DND-41 (cell line): ENCODE results near the gene PTPRD.

Experiments
- ATAC-seq: fragments of 200-7000 bp; cut with Tn5 transposase; 3 replicates; pipeline ENCODE4 v1.9.1; 2021; ENCODE audit warnings: low read depth; ENCODE audit not compliant: insufficient read depth
- DNase-seq: peaks from one replicate; pipeline ENCODE4 v3.0.0-alpha.2; 2020
- H2AFZ ChIP-seq: 2 replicates; pipeline ENCODE4 v1.6.0; 2012; ENCODE audit warnings: low read depth, low read length
- H3K27ac ChIP-seq: 2 replicates; pipeline ENCODE4 v1.5.1; 2012; ENCODE audit warnings: low read length, inconsistent platforms
- H3K27me3 ChIP-seq: fragments of 200-600 bp; sonication (generic); 2 replicates; pipeline ENCODE4 v1.6.0; 2012; ENCODE audit warnings: low read length, mild to moderate bottlenecking, inconsistent platforms; ENCODE audit not compliant: insufficient read depth, poor library complexity
- H3K36me3 ChIP-seq: 2 replicates; pipeline ENCODE4 v1.5.1; 2012; ENCODE audit warnings: low read length, inconsistent platforms; ENCODE audit not compliant: insufficient read depth
- H3K4me1 ChIP-seq: 2 replicates; pipeline ENCODE4 v1.5.1; 2012; ENCODE audit warnings: mild to moderate bottlenecking, low read length; ENCODE audit not compliant: insufficient read depth
- H3K4me2 ChIP-seq: 2 replicates; pipeline ENCODE4 v1.6.0; 2012; ENCODE audit warnings: mild to moderate bottlenecking, moderate library complexity, low read length, inconsistent platforms; ENCODE audit not compliant: insufficient read depth
- H3K4me3 ChIP-seq, 2 experiments: fragments of 200-600 bp in 1 of 2; shearing (Covaris generic) in 1 of 2; 2 replicates each; pipeline ENCODE4 v1.5.1; 2012 to 2016; ENCODE audit warnings: inconsistent platforms in 2 of 2, low read length in 2 of 2, mild to moderate bottlenecking in 2 of 2, low read depth in 1 of 2, moderate library complexity in 1 of 2
- H3K79me2 ChIP-seq: 2 replicates; pipeline ENCODE4 v1.6.0; 2012; ENCODE audit warnings: low read length, inconsistent platforms; ENCODE audit not compliant: insufficient read depth
- H3K9ac ChIP-seq: 2 replicates; pipeline ENCODE4 v1.6.0; 2012; ENCODE audit warnings: low read depth, mild to moderate bottlenecking, inconsistent platforms, low read length, moderate library complexity
- H3K9me3 ChIP-seq: 2 replicates; pipeline ENCODE4 v1.5.1; 2012; ENCODE audit warnings: low read length, moderate library complexity, mild to moderate bottlenecking, inconsistent platforms; ENCODE audit not compliant: insufficient read depth, severe bottlenecking
- H4K20me1 ChIP-seq: 2 replicates; pipeline ENCODE4 v1.6.0; 2012; ENCODE audit warnings: low read length; ENCODE audit not compliant: insufficient read depth
- EZH2 ChIP-seq: IDR thresholded peaks from 3 replicates; pipeline ENCODE4 v1.6.1; 2012; ENCODE audit warnings: borderline replicate concordance, low read depth, mild to moderate bottlenecking, moderate library complexity, low read length, inconsistent platforms; ENCODE audit not compliant: severe bottlenecking
- TF ChIP-seq, protein P1 (sequence below): IDR thresholded peaks from 2 replicates; pipeline ENCODE4 v1.5.1; 2012; ENCODE audit warnings: borderline replicate concordance, low read length, moderate library complexity, mild to moderate bottlenecking; ENCODE audit not compliant: poor library complexity, severe bottlenecking; ENCODE audit errors: extremely low read depth

Gene PTPRD

GRCh38 chr9:9538356-9538755 lies 1074.4 kb downstream of the PTPRD start:
- TF ChIP-seq, protein P1, sequence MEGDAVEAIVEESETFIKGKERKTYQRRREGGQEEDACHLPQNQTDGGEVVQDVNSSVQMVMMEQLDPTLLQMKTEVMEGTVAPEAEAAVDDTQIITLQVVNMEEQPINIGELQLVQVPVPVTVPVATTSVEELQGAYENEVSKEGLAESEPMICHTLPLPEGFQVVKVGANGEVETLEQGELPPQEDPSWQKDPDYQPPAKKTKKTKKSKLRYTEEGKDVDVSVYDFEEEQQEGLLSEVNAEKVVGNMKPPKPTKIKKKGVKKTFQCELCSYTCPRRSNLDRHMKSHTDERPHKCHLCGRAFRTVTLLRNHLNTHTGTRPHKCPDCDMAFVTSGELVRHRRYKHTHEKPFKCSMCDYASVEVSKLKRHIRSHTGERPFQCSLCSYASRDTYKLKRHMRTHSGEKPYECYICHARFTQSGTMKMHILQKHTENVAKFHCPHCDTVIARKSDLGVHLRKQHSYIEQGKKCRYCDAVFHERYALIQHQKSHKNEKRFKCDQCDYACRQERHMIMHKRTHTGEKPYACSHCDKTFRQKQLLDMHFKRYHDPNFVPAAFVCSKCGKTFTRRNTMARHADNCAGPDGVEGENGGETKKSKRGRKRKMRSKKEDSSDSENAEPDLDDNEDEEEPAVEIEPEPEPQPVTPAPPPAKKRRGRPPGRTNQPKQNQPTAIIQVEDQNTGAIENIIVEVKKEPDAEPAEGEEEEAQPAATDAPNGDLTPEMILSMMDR: no peak
- TF ChIP-seq EZH2: no peak
- Histone ChIP-seq H3K4me3 (no peak overlapping the region), H4K20me1 (no peaks in the 10 kb centered on the region), H3K4me2 (no peak overlapping the region), H3K4me1 (peaks cover 10% of the 10 kb centered on the region; the same call in 1 of the 2 replicates), H3K79me2 (no peaks in the 10 kb centered on the region), H3K27ac (no peak overlapping the region), H3K9me3 (no peaks in the 10 kb centered on the region), H3K36me3 (no peaks in the 10 kb centered on the region), H3K27me3 (no peaks in the 10 kb centered on the region), H3K9ac (no peak overlapping the region), H2AFZ (no peak overlapping the region)
- DNase-seq: no peak
- no peak for ATAC-seq

DNA sequence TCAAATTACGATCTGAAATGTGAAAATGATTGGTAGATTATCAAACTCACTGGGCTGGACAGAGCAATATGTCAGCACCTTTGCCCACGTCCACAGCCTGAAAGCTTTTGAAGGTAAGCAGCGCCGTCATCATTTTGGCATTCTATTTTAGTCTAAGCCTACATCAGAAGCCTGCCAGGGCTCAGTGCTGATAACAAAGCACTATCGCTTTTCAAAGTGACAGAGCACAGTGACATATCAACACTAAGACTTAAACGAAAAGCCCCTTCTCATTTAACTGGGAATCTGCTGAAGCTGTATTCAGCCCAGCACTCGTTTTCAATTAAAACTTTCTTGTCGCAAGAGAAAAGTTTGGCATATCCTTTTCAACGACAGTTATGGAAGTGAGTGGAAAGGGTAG lies 1076.3 kb downstream of the PTPRD start:
- Histone ChIP-seq H3K9ac (no peak overlapping the region), H3K9me3 (no peaks in the 10 kb centered on the region), H3K36me3 (no peaks in the 10 kb centered on the region), H2AFZ (no peak overlapping the region), H3K4me3 (no peak overlapping the region), H3K79me2 (no peaks in the 10 kb centered on the region), H3K27ac (no peak overlapping the region), H3K4me1 (peaks cover 10% of the 10 kb centered on the region; the same call in 1 of the 2 replicates), H3K4me2 (no peak overlapping the region), H4K20me1 (no peaks in the 10 kb centered on the region), H3K27me3 (no peaks in the 10 kb centered on the region)
- TF ChIP-seq, protein P1: no peak
- no peak for TF ChIP-seq EZH2
- DNase-seq (no peak), ATAC-seq (no peak)

DNA sequence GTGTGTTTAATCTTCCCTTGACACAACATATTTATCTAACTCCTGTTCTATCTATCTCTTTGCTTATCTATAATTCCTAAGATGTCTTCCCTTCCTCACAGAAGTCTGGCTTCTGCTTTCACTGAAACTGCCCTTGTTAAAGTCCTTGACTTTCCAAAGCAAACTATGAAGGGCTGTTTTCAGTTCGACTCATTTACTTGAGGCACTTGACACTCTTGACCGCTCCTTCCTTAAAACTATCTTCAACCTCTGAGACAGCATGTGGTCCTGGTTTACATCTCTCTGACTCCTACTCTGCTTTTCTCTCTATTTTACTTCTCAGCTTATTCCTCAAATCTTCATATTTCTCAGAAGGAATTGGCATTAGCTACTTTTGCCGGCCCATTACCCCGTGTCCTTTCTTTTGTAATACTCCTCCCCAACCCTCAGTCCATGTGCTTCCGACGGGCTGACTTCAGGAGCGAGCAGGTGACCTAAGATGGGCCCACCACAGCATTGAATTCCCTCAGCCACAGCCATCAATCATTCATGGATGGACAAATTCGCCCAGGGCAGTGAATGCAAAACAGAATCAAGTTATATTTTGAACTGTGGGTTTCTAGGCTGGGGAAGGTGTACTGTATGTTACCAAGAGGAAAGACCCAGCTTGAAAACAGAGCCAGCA lies 1089.2 kb downstream of the PTPRD start:
- no peaks in the 10 kb centered on the region for H4K20me1 ChIP-seq
- H3K4me3 ChIP-seq: no peak overlapping the region
- H2AFZ ChIP-seq: no peak overlapping the region
- H3K36me3 ChIP-seq: no peaks in the 10 kb centered on the region
- no peak for TF ChIP-seq EZH2
- TF ChIP-seq, protein P1: no peak
- H3K9me3 ChIP-seq: no peaks in the 10 kb centered on the region
- no peaks in the 10 kb centered on the region for H3K4me1 ChIP-seq
- no peak overlapping the region for H3K4me2 ChIP-seq
- H3K9ac ChIP-seq: no peak overlapping the region
- no peaks in the 10 kb centered on the region for H3K79me2 ChIP-seq
- no peak overlapping the region for H3K27ac ChIP-seq
- H3K27me3 ChIP-seq: no peaks in the 10 kb centered on the region
- no peak for DNase-seq
- ATAC-seq: no peak

GRCh38 chr9:9522406-9522805 lies 1090.4 kb downstream of the PTPRD start:
- Histone ChIP-seq H3K27me3 (no peaks in the 10 kb centered on the region), H3K4me2 (no peak overlapping the region), H2AFZ (no peak overlapping the region), H3K9me3 (no peaks in the 10 kb centered on the region), H3K27ac (no peak overlapping the region), H3K79me2 (no peaks in the 10 kb centered on the region), H3K9ac (no peak overlapping the region), H4K20me1 (no peaks in the 10 kb centered on the region), H3K4me3 (no peak overlapping the region), H3K36me3 (no peaks in the 10 kb centered on the region), H3K4me1 (no peaks in the 10 kb centered on the region)
- TF ChIP-seq EZH2: no peak
- TF ChIP-seq, protein P1: no peak
- DNase-seq (no peak), ATAC-seq (no peak)
